Activated naive CD4-positive, alpha-beta T cell treated with anti-CD3 and anti-CD28 coated beads, Interleukin-2, amount 50 U/mL, for 72 hours (primary cell): Measurements from ENCODE around the gene CHID1. TPM values are rescaled to one million over a fixed set of nuclear protein-coding genes. Genes with fewer than 3 reads are reported as not detected.

Experiments
- ATAC-seq, 2 donors: fragments of 150-1000 bp; cut with Tn5 transposase; 2 replicates each; pipeline ENCODE4 v1.10.0; 2021; ENCODE audit warnings: mild to moderate bottlenecking in 2 of 2, moderate library complexity in 2 of 2
- DNase-seq, 2 donors: peaks; one replicate each; pipeline ENCODE4 v3.0.0; 2021 to 2022; ENCODE audit warnings: low spot score in 2 of 2
- H3K27ac Mint-ChIP-seq, 2 donors: one replicate each; pipeline ENCODE4 v1.8.0; 2022; ENCODE audit warnings: mild to moderate bottlenecking in 2 of 2, mixed read lengths in 2 of 2
- H3K36me3 Mint-ChIP-seq, 2 donors: one replicate each; pipeline ENCODE4 v1.8.0; 2022; ENCODE audit warnings: mixed read lengths in 2 of 2
- H3K9me3 Mint-ChIP-seq, 2 donors: one replicate each; pipeline ENCODE4 v1.8.0; 2022; ENCODE audit warnings: mixed read lengths in 2 of 2
- total RNA-seq, 2 donors: library from RNA; stranded (reverse); gene quantifications; one replicate each; pipeline ENCODE4 v1.2.3, GENCODE V29; 2022

CHID1 gene
- total RNA-seq, 2 donors from 2014 or later = 49.1 to 62.6 TPM

DNA sequence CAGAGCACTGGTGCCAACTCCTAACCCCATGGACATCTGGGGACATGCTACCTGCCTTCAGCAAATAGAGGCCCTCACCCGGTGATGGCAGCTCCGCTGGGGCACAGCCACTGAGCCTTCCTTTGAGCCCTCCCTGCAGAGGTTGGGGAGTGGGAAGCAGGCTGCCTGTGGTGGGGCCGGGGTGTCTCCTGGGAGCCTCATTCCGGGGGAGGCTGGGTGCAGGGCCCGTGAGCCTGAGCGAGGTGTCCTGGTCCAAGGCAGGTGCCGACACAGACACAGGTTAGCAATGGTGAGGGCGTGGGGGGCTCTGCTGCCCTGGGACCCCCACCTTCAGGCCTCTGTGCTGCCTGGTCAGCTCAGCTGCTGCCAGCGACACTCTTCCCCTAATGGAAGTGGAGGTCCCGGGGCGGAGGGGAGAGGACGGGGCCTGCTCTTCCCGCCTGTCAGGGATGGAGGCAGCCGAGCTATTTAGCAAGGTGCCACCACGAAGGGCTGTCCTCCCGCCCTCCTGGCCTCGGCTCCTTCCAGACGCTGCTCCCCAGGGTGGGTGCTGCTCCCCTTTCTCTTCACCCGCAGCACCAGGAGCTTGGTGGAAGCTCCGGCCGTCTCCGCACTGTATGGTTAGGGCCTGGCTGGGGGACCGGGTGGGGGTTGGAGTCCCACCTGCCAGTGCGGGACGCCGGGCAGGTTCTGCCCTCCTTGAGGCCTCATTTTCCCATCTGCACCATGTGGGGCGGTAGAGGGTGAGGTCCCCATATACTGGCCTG lies 56.7 kb downstream of the CHID1 start:
- Mint-ChIP-seq H3K9me3 (no peaks in the 10 kb centered on the region), H3K36me3 (no peaks in the 10 kb centered on the region), H3K27ac (no peak overlapping the region)
- DNase-seq (no peak), ATAC-seq (no peak)

DNA sequence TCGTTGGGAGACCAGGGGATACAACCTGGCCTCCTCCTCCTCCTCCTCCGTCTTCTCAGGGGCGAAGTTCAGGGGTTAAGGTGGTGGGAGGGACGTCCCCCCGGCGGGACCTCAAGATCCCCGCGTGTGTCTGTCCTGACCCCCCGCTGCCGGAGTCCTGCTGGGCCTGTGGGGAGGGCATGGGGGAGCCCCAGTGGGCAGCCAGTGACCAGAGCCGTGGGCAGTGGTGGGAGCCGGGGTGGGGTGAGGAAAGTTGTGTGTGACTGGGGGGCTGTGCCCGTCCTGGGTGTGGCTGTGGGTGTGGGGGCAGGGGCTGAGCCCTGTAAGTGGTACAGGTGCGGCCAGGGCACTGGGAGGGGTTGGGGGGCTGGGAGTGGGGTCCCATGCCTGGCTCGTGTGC lies 57.8 kb downstream of the CHID1 start:
- ATAC-seq (no peak), DNase-seq (no peak)
- no peaks in the 10 kb centered on the region for H3K36me3 Mint-ChIP-seq
- no peak overlapping the region for H3K27ac Mint-ChIP-seq
- H3K9me3 Mint-ChIP-seq = no peaks in the 10 kb centered on the region

- ATAC-seq (no peak), DNase-seq (no peak)
- H3K36me3 Mint-ChIP-seq = no peaks in the 10 kb centered on the region
- no peak overlapping the region for H3K27ac Mint-ChIP-seq
- H3K9me3 Mint-ChIP-seq = no peaks in the 10 kb centered on the region
Measured at GRCh38 chr11:850775-851763, 59.5 kb downstream of the CHID1 start.

- Mint-ChIP-seq H3K27ac (no peak overlapping the region), H3K36me3 (no peaks in the 10 kb centered on the region), H3K9me3 (no peaks in the 10 kb centered on the region)
- no peak for DNase-seq
- ATAC-seq = peak; percentile 16 to 21
Measured at GRCh38 chr11:849951-850774, 60.4 kb downstream of the CHID1 start.

- H3K9me3 Mint-ChIP-seq = no peaks in the 10 kb centered on the region
- H3K27ac Mint-ChIP-seq = no peak overlapping the region
- DNase-seq (no peak), ATAC-seq (peak; percentile 53 to 69)
- no peaks in the 10 kb centered on the region for H3K36me3 Mint-ChIP-seq
Measured at GRCh38 chr11:849104-849824, 61.3 kb downstream of the CHID1 start.

GRCh38 chr11:848380-848931 lies 62.2 kb downstream of the CHID1 start:
- DNase-seq (peak in 1 of 2 donors; percentile 84), ATAC-seq (peak; percentile 53 to 68)
- Mint-ChIP-seq H3K9me3 (no peaks in the 10 kb centered on the region), H3K27ac (no peak overlapping the region), H3K36me3 (no peaks in the 10 kb centered on the region)

DNA sequence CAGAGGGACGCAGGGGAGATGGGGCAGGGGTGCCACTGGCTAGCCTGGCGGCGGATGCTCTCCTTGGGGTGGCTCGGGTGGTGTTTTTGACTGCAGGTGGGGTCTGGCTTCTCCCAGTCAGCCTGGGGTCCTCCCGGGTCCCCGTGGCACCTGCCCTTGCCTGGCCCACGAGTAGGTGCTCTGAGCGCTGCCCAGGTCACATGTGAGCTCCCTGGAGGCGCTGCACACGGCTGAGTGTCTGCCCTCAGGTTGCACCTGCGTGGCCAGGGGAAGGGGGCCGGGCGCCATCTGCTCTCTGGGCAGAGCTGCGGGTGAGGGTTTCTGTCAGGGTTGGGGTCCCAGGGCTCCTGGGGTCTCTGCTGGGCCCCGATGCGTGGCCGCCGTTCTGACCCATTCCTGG lies 62.7 kb downstream of the CHID1 start:
- ATAC-seq = no peak
- DNase-seq = no peak
- no peaks in the 10 kb centered on the region for H3K36me3 Mint-ChIP-seq
- no peak overlapping the region for H3K27ac Mint-ChIP-seq
- H3K9me3 Mint-ChIP-seq = no peaks in the 10 kb centered on the region

DNA sequence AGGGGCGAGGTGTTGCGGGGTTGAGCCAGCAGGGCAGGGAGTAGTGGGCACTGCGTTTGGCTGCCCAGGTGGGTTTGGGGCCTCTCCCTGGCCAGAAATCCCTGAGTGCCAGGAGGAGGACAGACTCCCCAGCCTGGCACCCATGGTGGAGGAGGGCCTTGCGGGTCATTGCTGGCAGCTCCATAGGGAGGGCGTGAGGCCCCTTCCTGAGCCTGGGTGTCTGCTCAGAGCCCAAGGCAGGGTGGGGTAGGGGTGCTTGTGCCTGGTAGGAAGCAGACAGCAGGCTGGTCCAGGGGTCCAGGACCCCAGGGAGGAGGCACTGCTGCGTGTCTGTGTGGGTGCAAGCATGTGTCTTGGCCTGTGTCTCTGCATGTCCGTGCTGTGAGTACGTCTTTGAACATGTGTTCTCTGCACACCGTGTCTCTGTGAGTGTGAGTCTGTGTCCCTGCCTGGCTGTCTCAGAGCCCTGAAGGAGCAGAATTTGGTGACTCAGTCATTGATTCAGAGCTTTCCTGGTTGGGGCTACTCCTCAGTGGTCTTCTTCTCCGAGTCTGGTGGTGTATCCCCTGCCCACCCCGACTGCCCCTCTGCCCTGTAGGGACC lies 64.0 kb downstream of the CHID1 start:
- Mint-ChIP-seq H3K9me3 (no peaks in the 10 kb centered on the region), H3K36me3 (no peaks in the 10 kb centered on the region), H3K27ac (no peak overlapping the region)
- ATAC-seq = no peak
- no peak for DNase-seq

DNA sequence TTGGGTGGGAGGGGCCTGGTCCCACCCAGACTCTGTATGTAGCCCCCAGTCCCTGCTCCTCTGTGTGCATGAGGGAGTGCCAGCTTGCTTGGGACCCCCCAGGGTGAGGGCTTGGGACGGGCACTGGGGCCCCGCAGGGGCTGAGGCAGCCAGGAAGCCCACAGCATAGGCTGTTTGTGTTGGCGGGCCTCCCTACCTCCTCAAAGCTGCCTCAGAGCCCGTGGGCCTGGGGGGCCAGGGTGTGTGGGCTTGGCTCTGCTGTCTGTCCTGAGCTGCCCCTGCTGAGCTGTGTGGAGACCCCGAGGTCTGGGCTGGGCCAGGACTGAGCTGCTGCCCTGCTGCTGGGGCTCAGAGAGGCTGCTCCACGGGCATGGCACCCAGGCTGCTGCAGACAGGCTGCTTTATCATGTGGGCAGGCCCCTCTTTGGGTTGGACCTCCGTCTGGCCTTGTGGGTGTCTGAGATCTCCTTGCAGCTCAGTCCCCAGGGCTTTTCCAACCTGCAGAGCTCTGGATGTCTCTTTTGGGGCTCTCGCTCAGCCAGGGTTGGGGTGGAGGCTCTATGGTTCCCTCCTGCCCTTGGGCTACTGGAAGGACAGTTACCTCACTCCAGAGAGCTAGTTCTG lies 64.6 kb downstream of the CHID1 start:
- peaks cover 0 to 3% of the 10 kb centered on the region in 2 donors for H3K36me3 Mint-ChIP-seq
- H3K9me3 Mint-ChIP-seq = no peaks in the 10 kb centered on the region
- ATAC-seq (no peak), DNase-seq (no peak)
- H3K27ac Mint-ChIP-seq = no peak overlapping the region

DNA sequence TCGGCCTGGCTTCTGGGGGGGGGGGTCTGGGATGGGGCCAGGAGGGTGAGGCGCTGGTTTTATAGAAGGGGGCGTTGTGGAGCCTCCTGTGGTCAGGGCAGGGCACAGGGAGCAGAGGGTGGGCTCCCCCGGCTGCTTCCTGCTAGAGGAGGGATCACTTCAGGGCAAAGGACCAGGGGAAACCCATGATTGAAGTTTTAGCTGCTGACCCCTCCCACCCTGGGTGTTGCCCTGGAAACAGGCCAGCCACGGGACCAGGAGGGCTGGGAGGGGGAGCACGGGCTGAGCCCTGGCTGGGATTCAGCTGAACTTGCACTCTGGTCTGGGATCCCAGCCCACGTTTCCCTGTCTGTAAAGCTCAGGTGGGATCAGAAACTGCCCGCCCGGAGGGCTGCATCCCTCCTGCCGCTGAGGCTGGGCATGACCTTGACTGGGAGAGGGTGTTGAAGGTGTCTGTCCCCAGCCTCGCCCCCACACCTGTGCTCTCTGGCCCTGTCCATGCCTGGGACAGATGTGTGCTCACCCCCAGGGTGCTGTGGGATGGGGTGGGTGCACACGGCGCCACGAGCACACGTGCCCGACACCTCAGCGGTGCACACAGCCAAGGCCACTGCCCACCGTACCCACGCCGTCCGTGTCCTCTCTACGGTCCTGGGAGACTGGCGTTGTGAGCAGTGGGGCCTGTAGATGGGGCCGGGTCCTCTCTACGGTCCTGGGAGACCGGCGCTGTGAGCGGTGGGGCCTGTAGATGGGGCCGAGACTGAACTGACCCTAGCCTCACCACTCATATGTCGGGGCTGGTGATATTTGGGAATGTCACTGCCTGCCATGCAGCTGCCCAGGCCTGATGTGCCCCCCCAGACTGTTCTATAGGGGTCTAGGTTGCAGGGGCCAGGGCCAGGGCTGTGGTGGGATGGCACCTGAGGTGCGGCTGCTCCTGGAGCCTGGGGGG lies 65.6 kb downstream of the CHID1 start:
- no peak for ATAC-seq
- H3K27ac Mint-ChIP-seq = no peak overlapping the region
- DNase-seq = no peak
- no peaks in the 10 kb centered on the region for H3K9me3 Mint-ChIP-seq
- peaks cover 0 to 9% of the 10 kb centered on the region in 2 donors for H3K36me3 Mint-ChIP-seq

- no peaks in the 10 kb centered on the region for H3K9me3 Mint-ChIP-seq
- H3K27ac Mint-ChIP-seq = peak overlapping the region in 1 of 2 donors; percentile 53
- ATAC-seq (peak in 1 of 2 donors; percentile 18), DNase-seq (no peak)
- peaks cover 0 to 9% of the 10 kb centered on the region in 2 donors for H3K36me3 Mint-ChIP-seq
Measured at GRCh38 chr11:843818-844692, 66.6 kb downstream of the CHID1 start.

DNA sequence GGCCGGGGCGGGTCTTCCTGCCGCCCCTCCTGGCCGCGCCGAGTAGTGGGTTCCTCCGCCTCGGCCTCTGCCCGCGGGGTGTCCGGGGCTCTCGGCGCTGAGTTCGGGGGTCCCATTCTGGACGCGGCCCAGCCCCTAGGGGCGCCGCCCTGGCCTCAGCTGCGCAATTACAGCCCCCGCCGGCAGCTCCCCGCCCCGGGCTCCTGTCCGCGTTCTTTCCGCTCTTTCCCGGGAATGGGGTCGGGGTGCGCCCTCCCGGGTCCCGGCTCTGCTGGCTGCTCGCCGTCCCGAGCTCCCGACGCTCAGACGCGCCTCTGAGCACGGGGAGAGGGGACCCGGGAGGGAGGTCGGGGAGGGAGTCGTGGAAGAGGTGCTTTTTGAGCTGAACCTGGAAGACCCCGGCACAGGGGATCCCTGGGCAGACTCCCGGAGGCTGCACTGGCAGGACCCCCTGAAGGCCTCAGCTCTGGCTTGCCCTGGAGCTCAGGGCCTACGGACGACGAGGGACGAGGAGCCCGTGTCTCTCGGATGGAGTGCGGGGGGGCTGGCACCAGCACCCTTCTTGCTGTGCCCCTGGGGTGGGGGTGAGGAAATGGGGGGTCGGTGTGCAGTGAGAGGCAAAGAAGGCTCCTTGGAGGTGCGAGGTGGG lies 67.4 kb downstream of the CHID1 start:
- ATAC-seq (peak in 1 of 2 donors; percentile 7), DNase-seq (no peak)
- peaks cover 0 to 9% of the 10 kb centered on the region in 2 donors for H3K36me3 Mint-ChIP-seq
- peak overlapping the region in 1 of 2 donors; percentile 53 for H3K27ac Mint-ChIP-seq
- no peaks in the 10 kb centered on the region for H3K9me3 Mint-ChIP-seq
